Kidney (tissue), 14 donors: ENCODE measurements around the gene FHOD1. TPM values are rescaled to one million over a fixed set of nuclear protein-coding genes. Genes with fewer than 3 reads are reported as not detected.
A peak's percentile ranks its signal among the peaks of the same experiment; 100 is the strongest.

Experiments used
- DNase-seq, 5 donors: peaks; one replicate each; pipeline ENCODE4 v3.0.0-alpha.2; 2013 to 2020
- FAIRE-seq: peaks from 2 replicates; lab custom pipeline; 2012; peaks lifted over from hg19 to GRCh38; lab: Jason Lieb, UNC
- H3K27ac ChIP-seq, 2 donors: one replicate each; pipeline ENCODE4 v1.7.0; 2013; ENCODE audit warnings: low read depth in 2 of 2, low read length in 2 of 2, inconsistent platforms in 1 of 2
- H3K27me3 ChIP-seq: one replicate; pipeline ENCODE4 v1.7.1; 2013; ENCODE audit warnings: low read length, inconsistent platforms; ENCODE audit not compliant: control insufficient read depth, insufficient read depth
- H3K36me3 ChIP-seq, 3 donors: one replicate each; pipeline versions ENCODE4 v1.7.0 to v1.7.1; 2013; ENCODE audit warnings: low read length in 3 of 3, control low read depth in 1 of 3, inconsistent platforms in 1 of 3; ENCODE audit not compliant: insufficient read depth in 3 of 3, control insufficient read depth in 2 of 3
- H3K4me1 ChIP-seq, 3 donors: one replicate each; pipeline versions ENCODE4 v1.7.0 to v1.7.1; 2013; ENCODE audit warnings: low read length in 3 of 3, inconsistent platforms in 1 of 3, low read depth in 1 of 3; ENCODE audit not compliant: control insufficient read depth in 2 of 3, insufficient read depth in 2 of 3
- H3K4me3 ChIP-seq, 3 donors: one replicate each; pipeline versions ENCODE4 v1.7.0 to v1.8.1; 2013; ENCODE audit warnings: low read length in 3 of 3, control low read depth in 1 of 3, inconsistent platforms in 1 of 3
- H3K9ac ChIP-seq, 3 donors: one replicate each; pipeline versions ENCODE4 v1.7.0 to v1.7.1; 2013; ENCODE audit warnings: low read length in 3 of 3, control low read depth in 1 of 3, inconsistent platforms in 1 of 3
- H3K9me3 ChIP-seq, 3 donors: one replicate each; pipeline versions ENCODE4 v1.7.0 to v1.7.1; 2013; ENCODE audit warnings: low read length in 3 of 3, control low read depth in 1 of 3, inconsistent platforms in 1 of 3; ENCODE audit not compliant: control insufficient read depth in 2 of 3, insufficient read depth in 1 of 3
- CTCF ChIP-seq: IDR thresholded peaks from 3 replicates; pipeline ENCODE4 v1.5.1; 2012; ENCODE audit warnings: mild to moderate bottlenecking, moderate library complexity, borderline replicate concordance; ENCODE audit not compliant: insufficient read depth; ENCODE audit errors: extremely low read depth
- intact Hi-C: fragments of 100-400 bp; cut with DNase I; formaldehyde crosslinking; loops from one replicate; pipeline ENCODE4 v1.11.1; 2022
- polyA plus RNA-seq: library from polyadenylated mRNA; stranded (reverse); fragments of 350-450 nt; fragmentation: Illumina TruSeq; extraction: RNeasy Lipid Tissue Mini Kit (QIAGEN cat#74804); gene quantifications from one replicate; pipeline ENCODE4 v1.2.3, GENCODE V29; 2014; ENCODE audit warnings: low read depth, low replicate concordance; ENCODE audit not compliant: insufficient read depth
- total RNA-seq: library from RNA; stranded (reverse); fragmentation: NEBNext Ultra II Directional; extraction: Animal tissue kit (Norgen Biotek cat#: 25700); gene quantifications from one replicate; pipeline ENCODE4 v1.2.1, GENCODE V29; 2021
- donor health status: control.
- donor health status: control.
- donor health status: control.
- donor health status: control.
- donor health status: control.
- donor health status: DM: yes; HTN: yes; CAD: no.
- donor health status: Normal renal cell carcinoma (clear cell type).

FHOD1 gene
- total and polyA plus RNA-seq, 2 donors from 2014 or later = 21.0 to 30.4 TPM

- Histone ChIP-seq H3K9ac (no peak overlapping the region), H3K27me3 (no peaks in the 10 kb centered on the region), H3K4me1 (no peaks in the 10 kb centered on the region), H3K36me3 (no peaks in the 10 kb centered on the region), H3K4me3 (no peak overlapping the region), H3K27ac (no peak overlapping the region), H3K9me3 (no peaks in the 10 kb centered on the region)
- FAIRE-seq = no peak
- peak in 1 of 5 donors; percentile 42 for DNase-seq
- intact Hi-C loops = no loop called here
- no peak for TF ChIP-seq CTCF
Observed at GRCh38 chr16:67271446-67271845, 24.2 kb upstream of the FHOD1 start.

- no peak overlapping the region for H3K27ac ChIP-seq
- no peaks in the 10 kb centered on the region for H3K27me3 ChIP-seq
- no peak overlapping the region for H3K4me3 ChIP-seq
- no peak for FAIRE-seq
- no peaks in the 10 kb centered on the region for H3K4me1 ChIP-seq
- H3K9me3 ChIP-seq = no peaks in the 10 kb centered on the region
- no peak overlapping the region for H3K9ac ChIP-seq
- intact Hi-C loops = no loop called here
- DNase-seq = peak in 1 of 5 donors; percentile 58
- no peak for TF ChIP-seq CTCF
- no peaks in the 10 kb centered on the region for H3K36me3 ChIP-seq
Observed at GRCh38 chr16:67270931-67271338, 23.7 kb upstream of the FHOD1 start.

GRCh38 chr16:67269766-67270165 lies 22.5 kb upstream of the FHOD1 start:
- no peak for TF ChIP-seq CTCF
- intact Hi-C loops = no loop called here
- no peaks in the 10 kb centered on the region for H3K27me3 ChIP-seq
- H3K4me3 ChIP-seq = no peak overlapping the region
- no peaks in the 10 kb centered on the region for H3K9me3 ChIP-seq
- no peaks in the 10 kb centered on the region for H3K36me3 ChIP-seq
- DNase-seq (peak in 1 of 5 donors; percentile 37), FAIRE-seq (no peak)
- no peak overlapping the region for H3K9ac ChIP-seq
- H3K4me1 ChIP-seq = no peaks in the 10 kb centered on the region
- H3K27ac ChIP-seq = no peak overlapping the region

GRCh38 chr16:67268136-67268579 lies 20.9 kb upstream of the FHOD1 start:
- DNase-seq = peak in 1 of 5 donors; percentile 77
- Histone ChIP-seq H3K9me3 (no peaks in the 10 kb centered on the region), H3K27ac (no peak overlapping the region), H3K4me3 (no peak overlapping the region), H3K9ac (no peak overlapping the region), H3K27me3 (no peaks in the 10 kb centered on the region), H3K4me1 (no peaks in the 10 kb centered on the region), H3K36me3 (no peaks in the 10 kb centered on the region)
- intact Hi-C loops = no loop called here
- no peak for FAIRE-seq
- no peak for TF ChIP-seq CTCF
